ENCODE data around the gene CDHR2.

DNA sequence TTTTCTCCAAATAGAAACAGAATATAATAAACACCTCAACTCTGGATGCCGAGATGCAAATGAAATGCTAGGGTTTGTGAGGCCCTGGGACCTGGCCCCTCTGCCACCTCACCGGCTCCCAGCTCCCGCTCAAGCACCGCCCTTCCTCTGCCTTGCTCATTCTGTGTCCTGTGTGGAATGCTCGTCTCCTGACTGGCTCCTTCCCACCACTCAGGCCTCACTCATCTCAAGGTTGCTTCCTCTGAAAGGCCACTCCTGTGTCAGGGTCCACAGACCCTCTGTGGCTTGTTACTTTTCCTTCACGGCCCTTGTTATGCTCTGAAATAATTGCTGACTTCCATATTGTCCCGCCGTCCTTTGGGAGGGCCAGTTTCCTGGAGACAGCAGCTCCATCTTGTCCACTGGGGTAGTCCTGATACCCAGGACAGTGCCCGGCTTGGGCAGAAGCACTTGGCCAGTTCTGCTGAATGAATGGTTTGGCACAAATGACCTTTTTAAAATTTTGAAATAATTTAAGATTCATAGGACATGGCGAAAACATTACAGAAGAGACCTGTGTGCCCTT lies 27.4 kb upstream of the CDHR2 start:
- TF ChIP-seq, protein P1, sequence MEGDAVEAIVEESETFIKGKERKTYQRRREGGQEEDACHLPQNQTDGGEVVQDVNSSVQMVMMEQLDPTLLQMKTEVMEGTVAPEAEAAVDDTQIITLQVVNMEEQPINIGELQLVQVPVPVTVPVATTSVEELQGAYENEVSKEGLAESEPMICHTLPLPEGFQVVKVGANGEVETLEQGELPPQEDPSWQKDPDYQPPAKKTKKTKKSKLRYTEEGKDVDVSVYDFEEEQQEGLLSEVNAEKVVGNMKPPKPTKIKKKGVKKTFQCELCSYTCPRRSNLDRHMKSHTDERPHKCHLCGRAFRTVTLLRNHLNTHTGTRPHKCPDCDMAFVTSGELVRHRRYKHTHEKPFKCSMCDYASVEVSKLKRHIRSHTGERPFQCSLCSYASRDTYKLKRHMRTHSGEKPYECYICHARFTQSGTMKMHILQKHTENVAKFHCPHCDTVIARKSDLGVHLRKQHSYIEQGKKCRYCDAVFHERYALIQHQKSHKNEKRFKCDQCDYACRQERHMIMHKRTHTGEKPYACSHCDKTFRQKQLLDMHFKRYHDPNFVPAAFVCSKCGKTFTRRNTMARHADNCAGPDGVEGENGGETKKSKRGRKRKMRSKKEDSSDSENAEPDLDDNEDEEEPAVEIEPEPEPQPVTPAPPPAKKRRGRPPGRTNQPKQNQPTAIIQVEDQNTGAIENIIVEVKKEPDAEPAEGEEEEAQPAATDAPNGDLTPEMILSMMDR (IDR thresholded peaks at IDR 0.05 in 2 of 3, conservative IDR thresholded peaks at IDR 0.05 in 1 of 3; ENCODE audit: borderline replicate concordance in 1 of 3, insufficient read depth in 1 of 3, low read depth in 2 of 3, low read length in 2 of 3) = no peak
- TF ChIP-seq EZH2phosphoT487 (IDR thresholded peaks at IDR 0.05; ENCODE audit: borderline replicate concordance) (no peak), EZH2 (IDR thresholded peaks at IDR 0.05) (no peak), POLR2A (IDR thresholded peaks at IDR 0.05; ENCODE audit: borderline replicate concordance, extremely low read depth, insufficient read depth, insufficient read length) (no peak), SRF (IDR thresholded peaks at IDR 0.05; ENCODE audit: low read depth) (no peak), ZFX (IDR thresholded peaks at IDR 0.05) (no peak), TCF7L2 (IDR thresholded peaks at IDR 0.05; ENCODE audit: borderline replicate concordance, extremely low read depth, insufficient read depth, insufficient read length) (no peak), JUND (IDR thresholded peaks at IDR 0.05) (no peak), SIN3A (IDR thresholded peaks at IDR 0.05; ENCODE audit: low read depth) (no peak), YY1 (IDR thresholded peaks at IDR 0.05; ENCODE audit: extremely low read depth, insufficient replicate concordance, low read depth, low read length) (no peak), POLR2AphosphoS5 (IDR thresholded peaks at IDR 0.05; ENCODE audit: low read depth, low read length) (no peak)
- TF ChIP-seq, protein P2, sequence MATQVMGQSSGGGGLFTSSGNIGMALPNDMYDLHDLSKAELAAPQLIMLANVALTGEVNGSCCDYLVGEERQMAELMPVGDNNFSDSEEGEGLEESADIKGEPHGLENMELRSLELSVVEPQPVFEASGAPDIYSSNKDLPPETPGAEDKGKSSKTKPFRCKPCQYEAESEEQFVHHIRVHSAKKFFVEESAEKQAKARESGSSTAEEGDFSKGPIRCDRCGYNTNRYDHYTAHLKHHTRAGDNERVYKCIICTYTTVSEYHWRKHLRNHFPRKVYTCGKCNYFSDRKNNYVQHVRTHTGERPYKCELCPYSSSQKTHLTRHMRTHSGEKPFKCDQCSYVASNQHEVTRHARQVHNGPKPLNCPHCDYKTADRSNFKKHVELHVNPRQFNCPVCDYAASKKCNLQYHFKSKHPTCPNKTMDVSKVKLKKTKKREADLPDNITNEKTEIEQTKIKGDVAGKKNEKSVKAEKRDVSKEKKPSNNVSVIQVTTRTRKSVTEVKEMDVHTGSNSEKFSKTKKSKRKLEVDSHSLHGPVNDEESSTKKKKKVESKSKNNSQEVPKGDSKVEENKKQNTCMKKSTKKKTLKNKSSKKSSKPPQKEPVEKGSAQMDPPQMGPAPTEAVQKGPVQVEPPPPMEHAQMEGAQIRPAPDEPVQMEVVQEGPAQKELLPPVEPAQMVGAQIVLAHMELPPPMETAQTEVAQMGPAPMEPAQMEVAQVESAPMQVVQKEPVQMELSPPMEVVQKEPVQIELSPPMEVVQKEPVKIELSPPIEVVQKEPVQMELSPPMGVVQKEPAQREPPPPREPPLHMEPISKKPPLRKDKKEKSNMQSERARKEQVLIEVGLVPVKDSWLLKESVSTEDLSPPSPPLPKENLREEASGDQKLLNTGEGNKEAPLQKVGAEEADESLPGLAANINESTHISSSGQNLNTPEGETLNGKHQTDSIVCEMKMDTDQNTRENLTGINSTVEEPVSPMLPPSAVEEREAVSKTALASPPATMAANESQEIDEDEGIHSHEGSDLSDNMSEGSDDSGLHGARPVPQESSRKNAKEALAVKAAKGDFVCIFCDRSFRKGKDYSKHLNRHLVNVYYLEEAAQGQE (IDR thresholded peaks at IDR 0.05; ENCODE audit: low read depth) = no peak
- TF ChIP-seq, protein P3, sequence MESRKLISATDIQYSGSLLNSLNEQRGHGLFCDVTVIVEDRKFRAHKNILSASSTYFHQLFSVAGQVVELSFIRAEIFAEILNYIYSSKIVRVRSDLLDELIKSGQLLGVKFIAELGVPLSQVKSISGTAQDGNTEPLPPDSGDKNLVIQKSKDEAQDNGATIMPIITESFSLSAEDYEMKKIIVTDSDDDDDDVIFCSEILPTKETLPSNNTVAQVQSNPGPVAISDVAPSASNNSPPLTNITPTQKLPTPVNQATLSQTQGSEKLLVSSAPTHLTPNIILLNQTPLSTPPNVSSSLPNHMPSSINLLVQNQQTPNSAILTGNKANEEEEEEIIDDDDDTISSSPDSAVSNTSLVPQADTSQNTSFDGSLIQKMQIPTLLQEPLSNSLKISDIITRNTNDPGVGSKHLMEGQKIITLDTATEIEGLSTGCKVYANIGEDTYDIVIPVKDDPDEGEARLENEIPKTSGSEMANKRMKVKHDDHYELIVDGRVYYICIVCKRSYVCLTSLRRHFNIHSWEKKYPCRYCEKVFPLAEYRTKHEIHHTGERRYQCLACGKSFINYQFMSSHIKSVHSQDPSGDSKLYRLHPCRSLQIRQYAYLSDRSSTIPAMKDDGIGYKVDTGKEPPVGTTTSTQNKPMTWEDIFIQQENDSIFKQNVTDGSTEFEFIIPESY (IDR thresholded peaks at IDR 0.05; ENCODE audit: extremely low read depth, insufficient replicate concordance, low read length) = no peak
- TF ChIP-seq, protein P4, sequence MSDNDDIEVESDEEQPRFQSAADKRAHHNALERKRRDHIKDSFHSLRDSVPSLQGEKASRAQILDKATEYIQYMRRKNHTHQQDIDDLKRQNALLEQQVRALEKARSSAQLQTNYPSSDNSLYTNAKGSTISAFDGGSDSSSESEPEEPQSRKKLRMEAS (IDR thresholded peaks at IDR 0.05) = no peak

All from HCT116 (cell line).